HG03103 (cell line): ENCODE measurements around the gene DENND4A.
"Not testable (repeated sequence)": the region's sequence is repeated elsewhere in the genome, so short reads cannot be mapped to it uniquely, and the experiment has no call there.

ENCODE experiments used
- ATAC-seq: cut with Tn5 transposase; IDR thresholded peaks from one replicate; pipeline ENCODE4 v1.9.1; 2021; ENCODE audit warnings: low read depth; ENCODE audit not compliant: unreplicated experiment

DENND4A gene

GRCh38 chr15:65819563-65819960 lies 27.5 kb upstream of the DENND4A start:
- no peak for ATAC-seq

GRCh38 chr15:65818927-65819562 lies 27.0 kb upstream of the DENND4A start:
- ATAC-seq: peak; percentile 69

- ATAC-seq: no peak
These were observed 24.3 kb upstream of the DENND4A start for GRCh38 chr15:65816441-65816840.

- ATAC-seq: not testable (repeated sequence)
These were observed 23.9 kb upstream of the DENND4A start for GRCh38 chr15:65816008-65816407.

GRCh38 chr15:65814271-65814670 lies 22.2 kb upstream of the DENND4A start:
- ATAC-seq: not testable (repeated sequence)

GRCh38 chr15:65812916-65813315 lies 20.8 kb upstream of the DENND4A start:
- ATAC-seq: no peak

GRCh38 chr15:65812467-65812866 lies 20.4 kb upstream of the DENND4A start:
- ATAC-seq: no peak

- no peak for ATAC-seq
These were observed 19.7 kb upstream of the DENND4A start for GRCh38 chr15:65811835-65812234.

GRCh38 chr15:65811011-65811733 lies 19.1 kb upstream of the DENND4A start:
- not testable (repeated sequence) for ATAC-seq

- no peak for ATAC-seq
These were observed 14.3 kb upstream of the DENND4A start for GRCh38 chr15:65806397-65806796.

GRCh38 chr15:65805019-65805745 lies 13.1 kb upstream of the DENND4A start:
- no peak for ATAC-seq

- no peak for ATAC-seq
These were observed 12.3 kb upstream of the DENND4A start for GRCh38 chr15:65804252-65804931.

GRCh38 chr15:65801229-65801805 lies 9.2 kb upstream of the DENND4A start:
- no peak for ATAC-seq

GRCh38 chr15:65796610-65797078 lies 4.6 kb upstream of the DENND4A start:
- no peak for ATAC-seq

GRCh38 chr15:65795663-65796216 lies 3.6 kb upstream of the DENND4A start:
- ATAC-seq: no peak

- no peak for ATAC-seq
These were observed 1.7 kb upstream of the DENND4A start for GRCh38 chr15:65793818-65794104.

- ATAC-seq: no peak
These were observed 1.1 kb upstream of the DENND4A start for GRCh38 chr15:65792988-65793817.

GRCh38 chr15:65791335-65792137 lies 557 bp downstream of the DENND4A start:
- ATAC-seq: no peak
